SK-N-MC (cell line): Measurements from ENCODE around the gene RYR3.

Source experiments
- EZH2 ChIP-seq: fragments of 200-600 bp; sonication (generic); IDR thresholded peaks from one replicate; pipeline ENCODE4 v1.6.1; 2017; ENCODE audit warnings: antibody characterized with exemption
- FOXP2 ChIP-seq: optimal IDR thresholded peaks from 2 replicates; pipeline ENCODE3; 2011; ENCODE audit warnings: mild to moderate bottlenecking, moderate library complexity; ENCODE audit not compliant: insufficient read depth; ENCODE audit errors: extremely low read length, control extremely low read depth
- POLR2AphosphoS5 ChIP-seq: IDR thresholded peaks from 2 replicates; pipeline ENCODE4 v1.6.1; 2012; ENCODE audit warnings: mild to moderate bottlenecking, low read depth, low read length, borderline replicate concordance

DNA sequence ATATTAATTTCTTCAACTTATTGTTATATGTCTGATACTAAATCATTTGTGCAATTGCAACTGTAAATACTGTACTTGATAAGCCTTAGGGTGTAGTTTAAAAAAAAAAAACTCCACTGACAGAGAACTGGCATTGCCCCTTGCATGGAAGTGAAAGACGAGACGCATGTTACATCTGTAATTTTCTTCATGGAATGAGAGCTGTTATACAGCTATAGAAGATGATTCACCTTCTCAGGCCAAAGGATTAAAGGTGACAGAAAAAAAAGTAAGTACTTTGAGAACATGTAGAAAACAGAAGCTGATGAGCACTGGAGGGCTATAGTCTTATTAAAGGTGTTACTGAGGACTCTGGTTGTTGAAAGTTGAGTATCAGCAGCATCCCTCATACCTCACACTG, 16.1 kb downstream of the RYR3 start:
- TF ChIP-seq POLR2AphosphoS5 (no peak), EZH2 (no peak), FOXP2 (no peak)
